ENCODE results near the gene ANGPTL4. TPM values are rescaled to one million over a fixed set of nuclear protein-coding genes. Genes with fewer than 3 reads are reported as not detected.

Gene ANGPTL4
- total RNA-seq, 3 donors from 2014 or later = 90.9 to 186 (median 118) TPM

DNA sequence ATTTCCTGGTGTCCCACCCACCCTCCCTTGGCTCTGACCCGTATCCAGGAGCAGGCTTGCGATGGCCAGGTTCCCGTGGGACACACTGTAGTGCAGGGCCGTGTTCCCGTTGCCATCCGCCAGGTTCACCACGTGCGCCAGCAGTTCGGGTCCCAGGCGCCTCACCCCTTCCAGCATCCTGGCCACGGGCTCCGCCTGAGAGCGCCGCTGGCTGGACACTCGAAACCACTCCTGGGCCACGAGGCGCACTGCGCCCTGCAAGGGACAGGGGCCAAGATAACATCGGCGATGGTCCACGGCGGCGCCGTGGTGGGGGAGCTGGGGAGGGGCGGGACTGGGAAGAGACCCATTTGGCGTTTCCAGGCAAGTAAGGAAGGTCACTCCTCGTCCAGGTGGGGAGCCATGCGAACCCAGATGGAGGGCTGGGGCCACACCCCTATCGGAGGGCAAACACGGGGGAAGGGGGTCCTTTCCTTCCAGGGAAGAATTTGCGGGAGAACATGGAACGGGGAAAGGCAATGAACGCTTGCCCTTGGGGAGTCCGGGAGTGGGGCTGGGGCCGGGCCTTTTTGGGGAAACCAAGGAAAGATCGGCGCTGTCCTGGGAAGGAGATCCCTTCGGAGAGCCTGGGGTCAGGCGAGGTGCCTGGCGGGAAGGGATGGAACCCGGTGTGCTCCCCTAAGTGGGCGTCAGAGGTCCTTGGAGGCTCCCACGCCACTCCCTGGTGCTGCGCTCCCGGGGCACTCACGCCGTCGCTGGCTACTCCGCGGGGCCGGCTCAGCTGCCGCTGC lies 30.8 kb upstream of the ANGPTL4 start:
- Histone ChIP-seq H3K27ac (no peak overlapping the region), H3K4me3 (peak overlapping the region in 2 of 3 donors; percentile 18 to 70), H3K27me3 (peaks cover 10 to 35% of the 10 kb centered on the region in 2 donors), H3K36me3 (no peaks in the 10 kb centered on the region), H3K9me3 (no peaks in the 10 kb centered on the region), H3K4me1 (peaks cover 7 to 8% of the 10 kb centered on the region in 2 donors)
- intact Hi-C loops (cut with DNase I; ENCODE audit: low total_unique reads) = no loop called here
- no peak for DNase-seq (ENCODE audit: low spot score in 2 of 2)
- TF ChIP-seq CTCF (IDR thresholded peaks at IDR 0.05) = no peak
- TF ChIP-seq POLR2AphosphoS5 (IDR thresholded peaks at IDR 0.05) = no peak
- no peak for TF ChIP-seq POLR2A (IDR thresholded peaks at IDR 0.05)

DNA sequence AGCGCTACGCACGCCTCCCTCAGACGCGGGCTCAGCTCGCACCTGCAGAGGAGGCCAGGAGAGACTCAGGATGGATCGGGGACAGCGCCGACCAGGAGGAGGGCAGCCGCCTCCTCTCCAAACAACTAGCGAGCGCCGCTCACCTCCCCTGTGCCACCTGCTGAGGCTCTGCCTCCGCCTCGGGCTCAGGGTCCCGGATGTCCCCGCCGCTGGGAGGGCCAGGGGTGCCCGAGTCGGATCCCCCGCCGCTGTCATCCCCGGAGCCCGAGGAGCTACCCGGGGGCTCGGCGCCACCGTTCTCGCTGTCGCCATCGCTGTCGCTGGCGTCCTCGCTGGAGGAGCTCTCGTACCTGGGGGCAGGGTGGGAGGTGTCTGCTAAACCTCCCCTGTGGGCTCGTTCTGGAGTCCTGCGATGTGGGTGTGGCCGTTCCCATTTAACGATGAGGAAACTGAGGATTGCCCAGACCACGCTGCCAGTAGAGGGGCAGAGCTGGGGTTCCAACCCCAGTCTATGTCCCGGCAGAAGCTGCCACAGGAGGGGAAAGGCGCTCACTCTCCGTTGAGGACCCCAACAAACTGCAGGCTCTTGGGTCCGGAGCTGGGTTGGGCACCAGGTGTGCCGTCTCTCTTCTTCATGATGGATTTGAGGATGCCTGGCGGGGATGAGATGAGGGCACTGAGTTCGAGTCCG lies 30.0 kb upstream of the ANGPTL4 start:
- no peaks in the 10 kb centered on the region for H3K36me3 ChIP-seq
- peak overlapping the region in 2 of 3 donors; percentile 18 to 70 for H3K4me3 ChIP-seq
- H3K4me1 ChIP-seq = peaks cover 7 to 8% of the 10 kb centered on the region in 2 donors
- TF ChIP-seq POLR2AphosphoS5 (IDR thresholded peaks at IDR 0.05) (no peak), POLR2A (IDR thresholded peaks at IDR 0.05) (no peak), CTCF (IDR thresholded peaks at IDR 0.05) (no peak)
- H3K9me3 ChIP-seq = no peaks in the 10 kb centered on the region
- no peak overlapping the region for H3K27ac ChIP-seq
- peaks cover 10 to 35% of the 10 kb centered on the region in 2 donors for H3K27me3 ChIP-seq
- no peak for DNase-seq (ENCODE audit: low spot score in 2 of 2)
- intact Hi-C loops (cut with DNase I; ENCODE audit: low total_unique reads) = no loop called here

DNA sequence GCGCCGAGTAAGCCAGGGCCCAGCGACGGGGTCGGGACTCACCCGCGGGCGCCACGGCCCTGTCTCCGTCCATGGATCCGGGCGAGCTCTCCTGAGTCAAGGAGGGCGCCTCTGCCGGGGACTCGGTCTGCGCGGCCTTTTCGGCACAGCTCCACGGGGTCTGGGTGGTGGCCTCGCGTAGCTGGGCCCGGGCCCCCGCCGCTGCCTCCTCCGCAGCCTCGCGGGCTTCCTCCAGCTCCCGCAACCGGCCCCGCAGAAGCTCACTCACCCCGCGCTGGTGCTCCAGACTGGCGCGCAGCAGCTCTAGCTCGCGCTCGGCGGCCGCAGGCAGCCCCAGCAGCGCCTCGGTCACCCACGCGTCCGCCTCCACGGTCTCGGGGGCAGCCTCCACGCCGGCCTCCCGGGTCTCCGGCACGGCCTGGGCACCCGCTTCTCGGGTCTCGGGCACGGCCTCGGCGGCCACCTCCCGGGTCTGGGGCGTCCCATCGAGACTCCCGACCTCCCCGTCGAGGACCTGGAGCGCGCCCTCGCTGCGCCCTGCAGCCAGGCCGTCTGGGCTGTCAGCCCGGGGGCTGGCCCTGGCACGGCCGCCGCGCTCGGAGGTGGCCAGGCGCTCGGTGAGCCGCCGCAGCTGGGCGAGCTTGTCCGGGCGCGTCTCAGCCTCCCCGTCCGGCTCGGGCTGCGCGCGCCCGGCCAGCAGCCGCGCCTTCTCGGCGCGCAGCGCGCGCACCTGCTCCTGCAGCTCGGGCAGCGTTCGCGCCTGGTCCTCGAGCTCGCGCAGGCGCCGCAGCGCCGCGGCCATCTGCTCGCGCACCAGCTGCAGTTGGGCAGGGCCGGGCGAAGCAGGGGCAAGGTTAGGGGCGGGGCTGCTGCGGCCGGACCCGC lies 29.3 kb upstream of the ANGPTL4 start:
- H3K9me3 ChIP-seq = no peaks in the 10 kb centered on the region
- no peaks in the 10 kb centered on the region for H3K36me3 ChIP-seq
- peaks cover 10 to 35% of the 10 kb centered on the region in 2 donors for H3K27me3 ChIP-seq
- intact Hi-C loops (cut with DNase I; ENCODE audit: low total_unique reads) = no loop called here
- peak overlapping the region; percentile 1 to 70 (median 46) for H3K4me3 ChIP-seq
- DNase-seq (ENCODE audit: low spot score in 2 of 2) = no peak
- no peak overlapping the region for H3K27ac ChIP-seq
- TF ChIP-seq POLR2AphosphoS5 (IDR thresholded peaks at IDR 0.05) (no peak), POLR2A (IDR thresholded peaks at IDR 0.05) (no peak), CTCF (IDR thresholded peaks at IDR 0.05) (no peak)
- H3K4me1 ChIP-seq = peaks cover 7 to 8% of the 10 kb centered on the region in 2 donors

- TF ChIP-seq POLR2AphosphoS5 (IDR thresholded peaks at IDR 0.05) = no peak
- TF ChIP-seq CTCF (IDR thresholded peaks at IDR 0.05) = no peak
- no peak for TF ChIP-seq POLR2A (IDR thresholded peaks at IDR 0.05)
- peak overlapping the region; percentile 1 to 70 (median 46) for H3K4me3 ChIP-seq
- no peak overlapping the region for H3K27ac ChIP-seq
- H3K27me3 ChIP-seq = peaks cover 10 to 35% of the 10 kb centered on the region in 2 donors
- no peaks in the 10 kb centered on the region for H3K9me3 ChIP-seq
- no peak for DNase-seq (ENCODE audit: low spot score in 2 of 2)
- intact Hi-C loops (cut with DNase I; ENCODE audit: low total_unique reads) = no loop called here
- peaks cover 7 to 8% of the 10 kb centered on the region in 2 donors for H3K4me1 ChIP-seq
- no peaks in the 10 kb centered on the region for H3K36me3 ChIP-seq
Observed at GRCh38 chr19:8335343-8336071, 28.4 kb upstream of the ANGPTL4 start.

All from breast epithelium (tissue), 4 donors.